Stomach (tissue), 9 donors: ENCODE results near the gene HLA-G. TPM values are rescaled to one million over a fixed set of nuclear protein-coding genes. Genes with fewer than 3 reads are reported as not detected.
A peak's percentile ranks its signal among the peaks of the same experiment; 100 is the strongest.

ENCODE experiments used
- DNase-seq, 2 donors: peaks; one replicate each; pipeline versions ENCODE4 v3.0.0 to v3.0.0-alpha.2; 2013 to 2019
- H3K27ac ChIP-seq, 5 donors: fragments of 200-600 bp in 4 of 5; sonication (generic) in 4 of 5; one replicate each; pipeline ENCODE4 v1.5.1; 2013 to 2019; ENCODE audit warnings: mild to moderate bottlenecking in 1 of 5, moderate library complexity in 1 of 5
- H3K27me3 ChIP-seq, 3 donors: fragments of 200-600 bp; sonication (generic); one replicate each; pipeline ENCODE4 v1.5.1; 2017 to 2019; ENCODE audit warnings: mixed run types in 1 of 3
- H3K36me3 ChIP-seq, 4 donors: fragments of 200-600 bp; sonication (generic); 1 replicate in 3 of 4; 2 replicates in 1 of 4; pipeline ENCODE4 v1.5.1; 2016 to 2019
- H3K4me1 ChIP-seq, 4 donors: fragments of 200-600 bp; sonication (generic); one replicate each; pipeline ENCODE4 v1.5.1; 2016 to 2019
- H3K4me3 ChIP-seq, 4 donors: fragments of 200-600 bp; sonication (generic) in 3 of 4; one replicate each; pipeline ENCODE4 v1.5.1; 2016 to 2019; ENCODE audit warnings: mild to moderate bottlenecking in 1 of 4
- H3K9me3 ChIP-seq, 4 donors: fragments of 200-600 bp; sonication (generic); one replicate each; pipeline ENCODE4 v1.5.1; 2016 to 2019
- CTCF ChIP-seq, 7 experiments: fragments of 450-650 bp in 4 of 7; fragments of 200-600 bp in 3 of 7; sonication (generic) in 3 of 7; IDR thresholded peaks; one replicate each; pipeline ENCODE4 v1.5.1; 2016 to 2019; ENCODE audit warnings: antibody characterized with exemption in 7 of 7, control low read depth in 2 of 7, mild to moderate bottlenecking in 1 of 7
- EP300 ChIP-seq: sonication (generic); formaldehyde crosslinking; IDR thresholded peaks from one replicate; pipeline ENCODE4 v1.6.1; 2017; ENCODE audit warnings: antibody characterized with exemption
- POLR2A ChIP-seq, 4 donors: fragments of 450-650 bp; IDR thresholded peaks; one replicate each; pipeline ENCODE4 v1.6.1; 2016; ENCODE audit warnings: antibody characterized with exemption in 4 of 4, control low read depth in 2 of 4, mild to moderate bottlenecking in 1 of 4, moderate library complexity in 1 of 4
- POLR2AphosphoS5 ChIP-seq, 3 donors: sonication (generic); formaldehyde crosslinking; IDR thresholded peaks; one replicate each; pipeline ENCODE4 v1.6.1; 2016; ENCODE audit warnings: antibody characterized with exemption in 3 of 3
- WGBS, 5 donors: extraction: QIAGEN DNeasy Blood & Tissue Kit in 3 of 5; methylation state at CpG; one replicate each; pipeline versions ENCODE4 v1.1.5 to v1.1.7; 2013 to 2018; 5-methylcytosine and 5-hydroxymethylcytosine counted together
- intact Hi-C: fragments of 100-400 bp; cut with DNase I; formaldehyde crosslinking; loops from one replicate; pipeline ENCODE4 v1.15.1; 2023; ENCODE audit warnings: low total_unique reads
- polyA plus RNA-seq, 3 donors: library from polyadenylated mRNA; stranded (reverse); fragments of 200-250 nt; gene quantifications; one replicate each; pipeline ENCODE4 v1.2.3, GENCODE V29; 2013
- total RNA-seq, 5 donors: library from RNA; depleted of rRNA; stranded (reverse); fragments of >200 nt; gene quantifications; one replicate each; pipeline versions ENCODE4 v1.1.0 to v1.2.3, GENCODE V29; 2014 to 2016
- donor health status: healthy with polysubstance abuse.
- donor health status: Bipolar disorder and iron deficiency.
- donor health status: healthy.

The HLA-G gene
- total and polyA plus RNA-seq, 8 donors = 0.10 to 3.6 TPM; not detected in 6

DNA sequence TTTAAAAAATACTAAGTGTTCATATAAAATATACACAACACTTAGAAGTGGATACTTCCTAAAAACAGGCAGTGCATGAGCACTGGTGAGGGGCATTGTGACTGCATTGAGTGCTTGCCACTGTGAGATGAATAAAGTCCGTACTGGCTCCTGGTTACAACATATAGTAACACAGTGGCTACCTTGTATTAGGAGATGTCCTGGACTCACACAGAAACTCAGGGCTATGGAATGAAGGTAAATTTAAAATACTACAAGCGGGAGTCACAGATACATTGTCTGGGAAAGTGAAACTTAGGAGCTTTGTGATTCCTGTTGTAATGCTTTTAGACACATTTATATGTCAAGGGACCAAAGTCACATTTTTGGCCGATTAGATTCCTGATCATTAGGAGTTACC lies 36.5 kb upstream of the HLA-G start:
- WGBS, 5 donors = 47 to 68% (median 54%) methylated on average over 3 of the region's 3 CpGs
- no peak for DNase-seq
- Histone ChIP-seq H3K4me3 (no peak overlapping the region), H3K36me3 (no peaks in the 10 kb centered on the region), H3K4me1 (peaks cover 4 to 26% (median 16%) of the 10 kb centered on the region in 4 donors), H3K27ac (no peak overlapping the region), H3K9me3 (no peaks in the 10 kb centered on the region), H3K27me3 (peaks cover 0 to 36% (median 3%) of the 10 kb centered on the region in 3 donors)
- TF ChIP-seq EP300 (no peak), POLR2AphosphoS5 (IDR thresholded peaks at IDR 0.05) (no peak), CTCF (IDR thresholded peaks at IDR 0.05) (no peak), POLR2A (IDR thresholded peaks at IDR 0.05) (no peak)
- intact Hi-C loops = no loop called here

- H3K4me3 ChIP-seq = peak overlapping the region; percentile 61 to 77 (median 68)
- intact Hi-C loops = no loop called here
- no peak for DNase-seq
- H3K36me3 ChIP-seq = no peaks in the 10 kb centered on the region
- H3K4me1 ChIP-seq = peaks cover 4 to 25% (median 16%) of the 10 kb centered on the region in 4 donors
- WGBS, 5 donors = 24 to 48% (median 37%) methylated on average over 6 to 12 of the region's 12 CpGs
- no peaks in the 10 kb centered on the region for H3K9me3 ChIP-seq
- peaks cover 0 to 36% (median 3%) of the 10 kb centered on the region in 3 donors for H3K27me3 ChIP-seq
- H3K27ac ChIP-seq = peak overlapping the region in 4 of 5 donors; percentile 52 to 70 (median 68)
- TF ChIP-seq CTCF (IDR thresholded peaks at IDR 0.05) (no peak), POLR2A (IDR thresholded peaks at IDR 0.05) (no peak), EP300 (no peak), POLR2AphosphoS5 (IDR thresholded peaks at IDR 0.05) (no peak)
These were observed 35.9 kb upstream of the HLA-G start for GRCh38 chr6:29791786-29792122.

DNA sequence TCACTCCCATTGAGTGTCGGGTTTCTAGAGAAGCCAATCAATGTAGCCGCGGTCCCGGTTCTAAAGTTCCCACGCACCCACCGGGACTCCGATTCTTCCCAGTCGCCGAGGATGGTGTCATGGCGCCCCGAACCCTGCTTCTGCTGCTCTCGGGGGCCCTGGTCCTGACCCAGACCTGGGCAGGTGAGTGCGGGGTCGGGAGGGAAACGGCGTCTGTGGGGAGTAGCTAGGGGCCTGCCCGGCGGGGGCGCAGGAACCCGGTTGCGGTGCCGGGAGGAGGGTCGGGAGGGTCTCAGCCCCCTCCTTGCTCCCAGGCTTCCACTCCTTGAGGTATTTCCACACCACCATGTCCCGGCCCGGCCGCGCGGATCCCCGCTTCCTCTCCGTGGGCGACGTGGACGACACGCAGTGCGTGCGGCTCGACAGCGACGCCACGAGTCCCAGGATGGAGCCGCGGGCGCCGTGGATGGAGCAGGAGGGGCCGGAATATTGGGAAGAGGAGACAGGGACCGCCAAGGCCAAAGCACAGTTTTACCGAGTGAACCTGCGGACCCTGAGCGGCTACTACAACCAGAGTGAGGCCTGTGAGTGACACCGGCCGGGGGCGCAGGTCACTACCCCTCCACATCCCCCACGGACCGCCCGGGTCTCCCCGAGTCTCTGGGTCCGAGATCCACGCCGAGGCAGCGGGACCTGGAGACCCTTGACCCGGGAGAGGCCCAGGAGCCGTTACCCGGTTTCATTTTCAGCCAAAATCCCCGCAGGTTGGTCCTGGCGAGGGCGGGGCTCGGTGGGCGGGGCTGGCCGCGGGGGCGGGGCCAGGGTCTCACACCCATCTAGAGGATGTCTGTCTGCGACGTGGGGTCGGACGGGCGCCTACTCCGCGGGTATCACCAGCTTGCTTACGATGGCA lies 35.2 kb upstream of the HLA-G start:
- H3K27me3 ChIP-seq = peaks cover 0 to 36% (median 3%) of the 10 kb centered on the region in 3 donors
- peak overlapping the region; percentile 61 to 77 (median 68) for H3K4me3 ChIP-seq
- intact Hi-C loops = no loop called here
- H3K27ac ChIP-seq = peak overlapping the region; percentile 7 to 70 (median 66)
- no peaks in the 10 kb centered on the region for H3K36me3 ChIP-seq
- peak; percentile 62 to 64 for DNase-seq
- H3K9me3 ChIP-seq = no peaks in the 10 kb centered on the region
- WGBS, 5 donors = 1 to 4% (median 1%) methylated on average over 29 to 79 of the region's 79 CpGs
- H3K4me1 ChIP-seq = peaks cover 4 to 23% (median 16%) of the 10 kb centered on the region in 4 donors
- TF ChIP-seq CTCF (IDR thresholded peaks at IDR 0.05) = peak in 5 of 7 experiments; percentile 11 to 48 (median 37)
- no peak for TF ChIP-seq EP300
- peak in 1 of 3 donors; percentile 49 for TF ChIP-seq POLR2AphosphoS5 (IDR thresholded peaks at IDR 0.05)

GRCh38 chr6:29793036-29793356 lies 34.6 kb upstream of the HLA-G start:
- no peak for DNase-seq
- Histone ChIP-seq H3K27ac (no peak overlapping the region), H3K4me1 (peaks cover 4 to 23% (median 16%) of the 10 kb centered on the region in 4 donors), H3K9me3 (no peaks in the 10 kb centered on the region), H3K27me3 (peaks cover 0 to 36% (median 3%) of the 10 kb centered on the region in 3 donors), H3K36me3 (no peaks in the 10 kb centered on the region), H3K4me3 (peak overlapping the region; percentile 61 to 77 (median 68))
- TF ChIP-seq CTCF (IDR thresholded peaks at IDR 0.05) (no peak), POLR2AphosphoS5 (IDR thresholded peaks at IDR 0.05) (no peak), POLR2A (IDR thresholded peaks at IDR 0.05) (no peak), EP300 (no peak)
- intact Hi-C loops = no loop called here
- 29 to 62% (median 33%) methylated on average over 3 to 11 of the region's 11 CpGs for WGBS, 5 donors
